ENCODE measurements around the gene ZNF100.
A peak's percentile ranks its signal among the peaks of the same experiment; 100 is the strongest.
"Not testable (repeated sequence)": the region's sequence is repeated elsewhere in the genome, so short reads cannot be mapped to it uniquely, and the experiment has no call there.

Gene ZNF100

GRCh38 chr19:21767065-21767800, at the start of gene ZNF100:
Gene ZNF100 (minus strand): TSS chr19:21767579. CDS start chr19:21767429, 150 bp downstream.
- DNase-seq, result peak; percentile 84

- no peak for DNase-seq
These were observed 45.1 kb upstream of the ZNF100 start for GRCh38 chr19:21812448-21812847.

- not testable (repeated sequence) for DNase-seq
These were observed 41.1 kb upstream of the ZNF100 start for GRCh38 chr19:21808400-21809000.

GRCh38 chr19:21789466-21790085, 22.2 kb upstream of the ZNF100 start:
- DNase-seq, result no peak

GRCh38 chr19:21786936-21787335, 19.6 kb upstream of the ZNF100 start:
- no peak for DNase-seq

- DNase-seq, result not testable (repeated sequence)
These were observed 8.4 kb upstream of the ZNF100 start for GRCh38 chr19:21775792-21776191.

- DNase-seq, result not testable (repeated sequence)
These were observed 694 bp downstream of the ZNF100 start for GRCh38 chr19:21766705-21767064.

- no peak for DNase-seq
These were observed 2.2 kb downstream of the ZNF100 start for GRCh38 chr19:21765151-21765550.

GRCh38 chr19:21761547-21761946, 5.8 kb downstream of the ZNF100 start:
- DNase-seq, result not testable (repeated sequence)

- DNase-seq, result no peak
These were observed 9.1 kb downstream of the ZNF100 start for GRCh38 chr19:21758296-21758695.

GRCh38 chr19:21755555-21755954, 11.8 kb downstream of the ZNF100 start:
- not testable (repeated sequence) for DNase-seq

GRCh38 chr19:21751384-21751783, 16.0 kb downstream of the ZNF100 start:
- DNase-seq, result no peak

GRCh38 chr19:21750586-21751128, 16.7 kb downstream of the ZNF100 start:
- DNase-seq, result no peak

GRCh38 chr19:21749090-21749489, 18.3 kb downstream of the ZNF100 start:
- no peak for DNase-seq

GRCh38 chr19:21748088-21748487, 19.3 kb downstream of the ZNF100 start:
- DNase-seq, result no peak

GRCh38 chr19:21740559-21740958, 26.8 kb downstream of the ZNF100 start:
- no peak for DNase-seq

GRCh38 chr19:21726942-21727747, 40.2 kb downstream of the ZNF100 start:
- not testable (repeated sequence) for DNase-seq

GRCh38 chr19:21713761-21714160, 53.6 kb downstream of the ZNF100 start:
- DNase-seq, result no peak

- DNase-seq, result no peak
These were observed 57.9 kb downstream of the ZNF100 start for GRCh38 chr19:21709464-21709863.

- DNase-seq, result not testable (repeated sequence)
These were observed 59.5 kb downstream of the ZNF100 start for GRCh38 chr19:21707878-21708277.

GRCh38 chr19:21707065-21707464, 60.3 kb downstream of the ZNF100 start:
- DNase-seq, result no peak

- no peak for DNase-seq
These were observed 62.0 kb downstream of the ZNF100 start for GRCh38 chr19:21705393-21705792.

GRCh38 chr19:21704320-21704719, 63.1 kb downstream of the ZNF100 start:
- no peak for DNase-seq
